Endothelial cell (in vitro differentiated cells): ENCODE data around the gene BANP. TPM values are rescaled to one million over a fixed set of nuclear protein-coding genes. Genes with fewer than 3 reads are reported as not detected.
"Not testable (repeated sequence)": the region's sequence is repeated elsewhere in the genome, so short reads cannot be mapped to it uniquely, and the experiment has no call there.

Experiments
- DNase-seq: peaks from one replicate; pipeline ENCODE4 v3.0.0; 2021; ENCODE audit warnings: low spot score
- H3K27ac Mint-ChIP-seq: one replicate; pipeline ENCODE4 v1.8.0; 2021; ENCODE audit warnings: mixed read lengths, inconsistent platforms; ENCODE audit not compliant: unreplicated experiment
- H3K27me3 Mint-ChIP-seq: one replicate; pipeline ENCODE4 v1.8.0; 2021; ENCODE audit warnings: mild to moderate bottlenecking, moderate library complexity, mixed read lengths, inconsistent platforms; ENCODE audit not compliant: unreplicated experiment
- H3K36me3 Mint-ChIP-seq: one replicate; pipeline ENCODE4 v1.8.0; 2021; ENCODE audit warnings: mild to moderate bottlenecking, low read depth, mixed read lengths, inconsistent platforms; ENCODE audit not compliant: unreplicated experiment
- H3K4me1 Mint-ChIP-seq: one replicate; pipeline ENCODE4 v1.8.0; 2021; ENCODE audit warnings: mild to moderate bottlenecking, mixed read lengths, inconsistent platforms; ENCODE audit not compliant: unreplicated experiment
- H3K4me3 Mint-ChIP-seq: one replicate; pipeline ENCODE4 v1.8.0; 2021; ENCODE audit warnings: mild to moderate bottlenecking, mixed read lengths, inconsistent platforms; ENCODE audit not compliant: unreplicated experiment
- H3K9me3 Mint-ChIP-seq: one replicate; pipeline ENCODE4 v1.8.0; 2021; ENCODE audit warnings: mixed read lengths, inconsistent platforms; ENCODE audit not compliant: unreplicated experiment
- total RNA-seq: library from RNA; stranded (reverse); fragmentation: NEBNext Ultra II Directional; extraction: Animal tissue kit (Norgen Biotek cat#: 25700); gene quantifications from one replicate; pipeline ENCODE4 v1.2.1, GENCODE V29; 2021; ENCODE audit not compliant: unreplicated experiment
- TF ChIP-seq, protein P1 (sequence below): fragments of 200-600 bp; sonication (generic); IDR thresholded peaks from one replicate; pipeline ENCODE4 v1.5.0; 2021; ENCODE audit warnings: antibody characterized with exemption; ENCODE audit not compliant: unreplicated experiment

Gene BANP
- total RNA-seq, 1 donor from 2014 or later, result 33.3 TPM

DNA sequence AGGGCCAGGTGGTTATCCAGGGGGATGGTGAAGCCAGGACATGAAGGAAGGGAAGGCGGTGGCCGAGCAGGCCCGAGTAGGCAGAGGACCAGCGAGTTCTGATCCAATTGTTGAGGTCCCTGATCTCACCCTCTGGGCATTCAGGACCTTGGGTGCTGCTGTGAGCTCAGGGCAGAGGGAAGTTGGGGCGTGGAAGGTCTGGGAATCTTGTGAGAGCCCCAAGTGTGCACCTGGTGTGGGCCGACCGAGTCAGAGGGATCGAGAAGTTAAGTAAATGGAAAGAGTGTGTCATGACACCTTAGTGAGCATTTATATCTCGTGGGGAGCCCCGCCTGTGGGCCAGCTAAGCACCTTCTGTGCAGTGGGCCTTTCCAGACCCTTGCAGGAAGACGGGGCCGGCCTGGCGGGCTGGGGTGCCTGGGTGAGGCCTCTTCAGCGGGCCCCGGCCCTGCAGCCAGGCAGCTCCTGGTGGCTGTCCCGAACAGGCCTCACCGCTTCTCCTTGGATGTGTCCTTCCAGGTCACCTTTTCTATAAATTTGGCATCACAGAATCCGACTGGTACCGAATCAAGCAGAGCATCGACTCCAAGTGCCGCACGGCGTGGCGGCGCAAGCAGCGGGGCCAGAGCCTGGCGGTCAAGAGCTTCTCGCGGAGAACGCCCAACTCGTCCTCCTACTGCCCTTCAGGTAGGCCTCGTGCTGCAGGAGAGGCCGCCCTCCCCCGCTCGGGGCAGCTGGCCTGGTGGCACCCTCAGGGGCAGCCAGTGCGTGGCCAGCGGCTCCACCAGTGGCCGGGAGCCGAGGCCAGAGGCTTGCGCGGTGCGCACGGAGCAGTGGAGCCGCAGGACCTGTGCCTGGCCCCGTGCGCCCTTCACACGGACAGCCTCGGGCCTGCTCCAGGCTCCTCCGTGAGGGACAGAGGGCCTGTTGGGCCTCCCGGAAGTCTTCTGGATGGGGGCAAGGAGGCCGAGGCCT is 76.0 kb downstream of the BANP start:
- Mint-ChIP-seq H3K36me3 (peaks cover 24% of the 10 kb centered on the region), H3K27ac (peak overlapping the region; percentile 48), H3K4me3 (no peak overlapping the region), H3K27me3 (peaks cover 11% of the 10 kb centered on the region), H3K9me3 (no peaks in the 10 kb centered on the region), H3K4me1 (no peaks in the 10 kb centered on the region)
- no peak for DNase-seq
- TF ChIP-seq, protein P1, sequence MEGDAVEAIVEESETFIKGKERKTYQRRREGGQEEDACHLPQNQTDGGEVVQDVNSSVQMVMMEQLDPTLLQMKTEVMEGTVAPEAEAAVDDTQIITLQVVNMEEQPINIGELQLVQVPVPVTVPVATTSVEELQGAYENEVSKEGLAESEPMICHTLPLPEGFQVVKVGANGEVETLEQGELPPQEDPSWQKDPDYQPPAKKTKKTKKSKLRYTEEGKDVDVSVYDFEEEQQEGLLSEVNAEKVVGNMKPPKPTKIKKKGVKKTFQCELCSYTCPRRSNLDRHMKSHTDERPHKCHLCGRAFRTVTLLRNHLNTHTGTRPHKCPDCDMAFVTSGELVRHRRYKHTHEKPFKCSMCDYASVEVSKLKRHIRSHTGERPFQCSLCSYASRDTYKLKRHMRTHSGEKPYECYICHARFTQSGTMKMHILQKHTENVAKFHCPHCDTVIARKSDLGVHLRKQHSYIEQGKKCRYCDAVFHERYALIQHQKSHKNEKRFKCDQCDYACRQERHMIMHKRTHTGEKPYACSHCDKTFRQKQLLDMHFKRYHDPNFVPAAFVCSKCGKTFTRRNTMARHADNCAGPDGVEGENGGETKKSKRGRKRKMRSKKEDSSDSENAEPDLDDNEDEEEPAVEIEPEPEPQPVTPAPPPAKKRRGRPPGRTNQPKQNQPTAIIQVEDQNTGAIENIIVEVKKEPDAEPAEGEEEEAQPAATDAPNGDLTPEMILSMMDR, result no peak

DNA sequence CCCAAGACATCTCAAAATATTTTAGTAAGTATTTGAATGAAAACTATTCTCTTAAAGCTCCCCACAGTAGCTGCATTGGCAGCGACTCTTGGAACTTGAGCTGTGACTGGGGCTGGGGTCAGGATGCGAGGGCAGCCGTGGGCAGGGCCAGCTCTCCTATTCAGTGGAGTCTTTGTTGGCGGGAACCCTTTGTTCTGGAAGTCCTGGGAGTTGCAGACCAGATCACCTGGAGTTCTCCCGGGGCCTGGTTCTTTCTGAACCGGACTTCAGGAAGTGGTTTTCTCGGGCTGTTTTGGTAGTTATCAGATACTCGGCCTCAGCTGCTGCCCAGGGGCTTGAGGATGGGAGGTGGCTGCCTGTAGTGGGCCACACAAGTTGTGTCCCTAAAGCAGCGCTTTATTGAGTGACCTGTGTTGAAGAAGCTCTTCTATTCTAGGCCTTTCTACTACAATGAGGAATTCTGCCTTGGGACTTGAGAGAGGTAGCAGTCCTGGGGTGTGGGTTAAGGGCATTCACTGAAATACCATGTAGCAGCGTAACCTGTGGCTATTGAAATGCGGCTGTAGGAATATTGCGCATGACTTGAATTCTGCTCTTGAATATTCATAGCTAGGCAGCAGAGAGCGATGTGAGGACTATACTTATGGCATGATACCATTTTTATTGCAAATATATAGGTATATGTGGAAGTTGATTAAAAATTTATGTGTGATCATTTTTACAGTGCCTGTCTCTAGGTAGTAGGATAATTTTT is 77.1 kb downstream of the BANP start:
- not testable (repeated sequence) for H3K4me3 Mint-ChIP-seq, H3K27me3 Mint-ChIP-seq, H3K27ac Mint-ChIP-seq, H3K4me1 Mint-ChIP-seq, H3K9me3 Mint-ChIP-seq, DNase-seq
- peaks cover 24% of the 10 kb centered on the region for H3K36me3 Mint-ChIP-seq

DNA sequence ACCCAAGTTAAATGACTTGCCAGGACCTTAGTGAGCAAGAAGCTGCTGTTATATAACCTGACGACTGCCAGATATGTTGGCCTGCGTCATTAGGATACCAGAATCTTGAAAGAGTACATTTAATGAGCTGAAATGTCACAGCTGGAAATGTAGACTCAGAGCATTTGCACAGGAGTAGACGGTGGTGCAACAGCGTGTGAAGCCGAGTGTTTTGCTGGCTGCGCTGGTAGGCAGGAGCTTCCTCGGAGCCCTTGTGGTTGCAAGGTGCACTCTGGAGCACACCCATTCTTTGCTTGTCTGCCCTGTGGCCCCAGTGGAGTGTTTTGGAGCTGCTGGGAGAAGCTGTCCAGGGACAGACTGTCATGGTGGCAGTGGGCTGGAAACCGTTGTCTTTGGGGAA is 79.3 kb downstream of the BANP start:
- peaks cover 5% of the 10 kb centered on the region for H3K27me3 Mint-ChIP-seq
- H3K9me3 Mint-ChIP-seq, result no peaks in the 10 kb centered on the region
- no peaks in the 10 kb centered on the region for H3K4me1 Mint-ChIP-seq
- no peak overlapping the region for H3K4me3 Mint-ChIP-seq
- H3K27ac Mint-ChIP-seq, result no peak overlapping the region
- no peak for DNase-seq
- TF ChIP-seq, protein P1, result no peak
- peaks cover 30% of the 10 kb centered on the region for H3K36me3 Mint-ChIP-seq

DNA sequence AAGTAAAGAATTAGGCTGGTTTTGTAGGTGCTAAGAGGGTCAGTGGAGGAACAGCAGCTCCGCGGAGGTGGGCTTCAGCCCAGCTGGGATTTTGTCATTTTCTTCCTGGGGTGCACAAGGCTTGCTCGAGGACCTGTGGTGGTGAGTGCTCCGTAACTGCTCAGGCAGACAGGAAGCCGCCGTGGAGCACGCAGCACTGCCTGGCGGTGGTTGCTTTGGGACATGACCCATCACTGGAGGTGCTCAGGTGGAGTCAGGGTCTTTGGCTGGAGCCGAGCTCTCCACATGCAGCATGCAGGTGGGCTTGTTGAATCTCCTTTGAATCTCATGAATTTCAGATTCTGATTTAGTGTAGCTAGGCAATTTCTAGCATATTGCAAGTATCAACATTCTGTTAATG is 79.7 kb downstream of the BANP start:
- H3K27me3 Mint-ChIP-seq, H3K9me3 Mint-ChIP-seq, H3K4me1 Mint-ChIP-seq, H3K27ac Mint-ChIP-seq, DNase-seq, H3K4me3 Mint-ChIP-seq: not testable (repeated sequence)
- peaks cover 32% of the 10 kb centered on the region for H3K36me3 Mint-ChIP-seq

DNA sequence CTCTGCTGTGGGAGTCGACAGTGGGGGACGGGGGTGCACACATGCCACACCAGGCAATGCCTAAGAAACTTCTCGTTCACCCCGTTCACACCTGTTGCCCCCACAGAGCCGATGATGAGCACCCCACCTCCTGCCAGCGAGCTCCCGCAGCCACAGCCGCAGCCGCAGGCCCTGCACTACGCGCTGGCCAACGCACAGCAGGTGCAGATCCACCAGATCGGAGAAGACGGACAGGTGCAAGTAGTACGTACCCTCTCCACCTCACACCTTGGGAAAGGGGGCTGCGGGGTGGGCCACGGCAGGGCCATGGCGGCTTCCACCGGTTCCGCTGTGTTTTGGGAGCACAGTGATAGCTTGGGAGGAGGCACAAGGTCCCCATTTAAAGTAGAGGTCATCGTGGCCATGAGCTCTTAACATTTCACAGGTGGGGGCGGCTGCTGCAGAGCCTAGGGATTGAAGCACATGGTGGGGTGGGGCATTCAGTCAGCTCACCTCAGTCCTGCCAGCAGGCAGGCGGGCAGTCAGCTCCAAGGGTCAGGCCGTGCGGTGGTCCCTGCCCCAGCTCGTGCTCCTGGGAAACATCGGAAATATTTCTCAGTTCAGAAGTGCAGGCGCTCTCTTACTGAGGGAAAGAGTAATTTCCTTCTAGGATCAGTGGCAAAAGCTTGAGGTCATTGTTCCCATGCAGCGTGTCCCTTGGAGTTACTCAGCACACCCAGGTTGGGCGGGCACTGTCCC is 81.9 kb downstream of the BANP start:
- peaks cover 30% of the 10 kb centered on the region for H3K36me3 Mint-ChIP-seq
- DNase-seq, H3K4me1 Mint-ChIP-seq, H3K4me3 Mint-ChIP-seq, H3K27ac Mint-ChIP-seq, H3K27me3 Mint-ChIP-seq, H3K9me3 Mint-ChIP-seq: not testable (repeated sequence)

DNA sequence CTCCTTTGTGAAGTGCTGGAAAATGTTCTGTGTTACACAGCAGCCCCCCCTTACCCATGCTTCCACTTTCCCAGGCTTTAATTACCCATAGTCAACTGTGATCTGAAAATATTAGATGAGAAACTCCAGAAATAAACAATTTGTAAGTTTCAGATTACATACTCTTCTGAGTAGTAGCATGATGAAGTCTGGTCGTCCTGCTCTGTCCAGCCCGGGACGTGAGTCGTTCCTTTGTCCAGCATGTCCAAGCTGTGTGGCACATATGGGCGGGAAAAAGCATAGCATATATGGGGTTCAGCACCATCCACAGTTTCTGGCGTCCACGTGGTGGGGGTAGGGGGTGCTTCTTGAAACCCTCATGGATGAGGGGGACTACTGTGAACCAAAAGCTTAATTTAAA is 83.5 kb downstream of the BANP start:
- no peak for DNase-seq
- H3K4me3 Mint-ChIP-seq, result no peak overlapping the region
- peaks cover 3% of the 10 kb centered on the region for H3K27me3 Mint-ChIP-seq
- no peaks in the 10 kb centered on the region for H3K4me1 Mint-ChIP-seq
- H3K9me3 Mint-ChIP-seq, result no peaks in the 10 kb centered on the region
- TF ChIP-seq, protein P1, result no peak
- peaks cover 26% of the 10 kb centered on the region for H3K36me3 Mint-ChIP-seq
- H3K27ac Mint-ChIP-seq, result no peak overlapping the region
